Panc1 (cell line): ENCODE measurements around the gene TM4SF20.

Experiments used
- POLR2AphosphoS5 ChIP-seq: IDR thresholded peaks from 2 replicates; pipeline ENCODE4 v1.6.1; 2012; ENCODE audit warnings: mild to moderate bottlenecking, low read depth, low read length, moderate library complexity
- SIN3A ChIP-seq: IDR thresholded peaks from 2 replicates; pipeline ENCODE4 v1.6.1; 2012; ENCODE audit warnings: low read depth, mild to moderate bottlenecking, low read length, moderate library complexity, borderline replicate concordance; ENCODE audit not compliant: insufficient read depth
- TCF7L2 ChIP-seq: IDR thresholded peaks from 2 replicates; pipeline ENCODE4 v1.6.1; 2011; ENCODE audit warnings: mild to moderate bottlenecking, low read depth, low read length, inconsistent platforms
- TF ChIP-seq, protein P1 (sequence below): fragments of 450-650 bp; IDR thresholded peaks from 2 replicates; pipeline ENCODE4 v1.5.1; 2017; ENCODE audit warnings: mild to moderate bottlenecking

DNA sequence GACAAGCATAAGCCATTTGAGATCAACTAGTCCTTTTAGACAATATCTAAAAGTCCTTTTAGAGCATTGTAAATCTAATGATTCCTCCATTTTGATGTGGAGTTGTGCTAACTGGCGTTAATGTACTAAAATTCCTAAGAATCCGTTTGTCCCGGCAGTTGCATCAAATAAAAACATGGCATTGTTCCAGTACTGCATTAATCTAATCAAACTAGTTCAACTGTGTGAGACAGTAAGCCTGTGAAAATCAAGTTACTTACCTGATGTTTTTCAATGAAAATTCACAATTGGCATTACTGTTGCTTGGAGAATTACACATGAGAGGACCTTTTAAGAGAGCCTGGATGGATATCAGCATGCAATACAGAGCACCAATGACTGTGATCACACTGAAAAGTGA lies 13.3 kb downstream of the TM4SF20 start:
- no peak for TF ChIP-seq POLR2AphosphoS5
- TF ChIP-seq, protein P1, sequence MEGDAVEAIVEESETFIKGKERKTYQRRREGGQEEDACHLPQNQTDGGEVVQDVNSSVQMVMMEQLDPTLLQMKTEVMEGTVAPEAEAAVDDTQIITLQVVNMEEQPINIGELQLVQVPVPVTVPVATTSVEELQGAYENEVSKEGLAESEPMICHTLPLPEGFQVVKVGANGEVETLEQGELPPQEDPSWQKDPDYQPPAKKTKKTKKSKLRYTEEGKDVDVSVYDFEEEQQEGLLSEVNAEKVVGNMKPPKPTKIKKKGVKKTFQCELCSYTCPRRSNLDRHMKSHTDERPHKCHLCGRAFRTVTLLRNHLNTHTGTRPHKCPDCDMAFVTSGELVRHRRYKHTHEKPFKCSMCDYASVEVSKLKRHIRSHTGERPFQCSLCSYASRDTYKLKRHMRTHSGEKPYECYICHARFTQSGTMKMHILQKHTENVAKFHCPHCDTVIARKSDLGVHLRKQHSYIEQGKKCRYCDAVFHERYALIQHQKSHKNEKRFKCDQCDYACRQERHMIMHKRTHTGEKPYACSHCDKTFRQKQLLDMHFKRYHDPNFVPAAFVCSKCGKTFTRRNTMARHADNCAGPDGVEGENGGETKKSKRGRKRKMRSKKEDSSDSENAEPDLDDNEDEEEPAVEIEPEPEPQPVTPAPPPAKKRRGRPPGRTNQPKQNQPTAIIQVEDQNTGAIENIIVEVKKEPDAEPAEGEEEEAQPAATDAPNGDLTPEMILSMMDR = no peak
- no peak for TF ChIP-seq SIN3A
- TF ChIP-seq TCF7L2 = no peak
